HG03565 (cell line): ENCODE results near the gene SPINK6.

Source experiments
- ATAC-seq: cut with Tn5 transposase; IDR thresholded peaks from one replicate; pipeline ENCODE4 v1.9.1; 2021; ENCODE audit warnings: mild to moderate bottlenecking, moderate library complexity; ENCODE audit not compliant: unreplicated experiment

SPINK6 gene

DNA sequence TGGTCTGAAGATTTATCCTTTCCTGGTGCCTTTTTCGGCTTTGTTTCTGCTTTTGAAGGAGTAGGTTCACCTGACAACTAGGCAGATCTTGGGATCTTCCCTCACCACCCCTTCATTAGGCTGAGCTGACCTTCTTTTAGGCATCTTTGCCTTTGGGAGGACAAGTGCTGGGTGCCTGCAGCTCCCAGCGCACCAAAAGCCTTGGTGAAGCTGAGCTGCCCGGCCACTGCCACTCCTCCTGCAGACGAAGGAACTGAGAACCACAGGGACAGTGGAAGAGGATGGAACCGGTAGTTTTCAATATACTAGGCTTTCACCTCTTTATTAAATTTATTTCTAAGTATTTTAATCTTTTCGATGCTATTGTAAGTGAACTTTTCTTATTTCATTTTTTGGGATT lies 18.7 kb downstream of the SPINK6 start:
- ATAC-seq = no peak

DNA sequence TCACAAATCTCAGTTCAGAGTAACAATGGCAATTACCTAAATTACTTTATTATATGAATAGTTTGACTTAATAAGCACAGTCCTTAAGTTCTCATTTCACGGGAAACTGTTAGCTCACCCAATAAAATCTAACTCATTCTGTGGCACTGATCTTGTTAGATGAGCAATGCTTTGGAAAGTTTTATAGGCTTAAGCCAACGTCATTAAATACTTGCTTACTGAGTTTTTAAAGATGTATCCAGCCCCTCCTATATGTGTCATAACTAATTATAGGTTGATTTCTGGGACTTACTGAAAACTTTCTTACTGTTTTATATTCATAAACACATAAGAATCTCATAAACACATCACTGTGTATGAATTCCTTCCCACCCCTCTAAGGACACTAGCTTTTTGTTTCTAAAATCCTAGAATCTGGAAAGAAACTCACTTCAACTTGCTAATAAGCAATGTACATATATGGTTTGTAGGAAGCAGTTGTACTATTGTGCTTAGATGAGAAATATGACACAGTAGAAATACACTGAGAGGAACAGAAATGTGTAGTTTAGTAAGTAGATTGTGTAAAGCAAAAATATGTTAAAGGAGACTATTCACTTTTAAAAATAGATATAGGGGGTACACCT lies 21.4 kb downstream of the SPINK6 start:
- ATAC-seq = no peak

DNA sequence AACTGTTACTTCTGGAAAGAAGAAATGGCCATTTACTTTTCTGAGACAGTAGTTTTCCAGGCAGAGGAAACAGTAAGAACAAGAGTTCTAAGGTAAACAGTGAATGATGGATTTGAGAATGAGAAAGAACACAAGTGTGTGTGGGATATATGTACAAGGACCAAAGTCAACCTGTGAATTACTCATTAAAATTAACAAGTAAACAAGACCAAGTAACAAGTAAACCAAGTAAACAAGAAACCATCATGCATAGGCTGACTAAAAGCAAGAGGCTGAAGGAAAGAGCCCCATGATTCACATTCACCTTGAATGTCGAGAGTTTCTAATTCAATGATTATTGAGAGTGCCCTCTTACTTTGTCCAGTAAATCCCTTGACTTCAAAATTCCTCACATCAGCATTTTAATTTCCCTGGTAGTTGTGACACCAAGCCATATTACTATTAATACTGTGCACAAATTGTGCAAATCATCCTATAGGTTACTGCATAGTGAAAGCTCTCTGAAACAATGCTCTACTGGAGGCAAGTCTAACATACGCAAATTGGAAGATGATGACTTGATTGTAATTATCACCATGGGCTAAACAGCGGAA lies 25.6 kb downstream of the SPINK6 start:
- ATAC-seq = no peak

DNA sequence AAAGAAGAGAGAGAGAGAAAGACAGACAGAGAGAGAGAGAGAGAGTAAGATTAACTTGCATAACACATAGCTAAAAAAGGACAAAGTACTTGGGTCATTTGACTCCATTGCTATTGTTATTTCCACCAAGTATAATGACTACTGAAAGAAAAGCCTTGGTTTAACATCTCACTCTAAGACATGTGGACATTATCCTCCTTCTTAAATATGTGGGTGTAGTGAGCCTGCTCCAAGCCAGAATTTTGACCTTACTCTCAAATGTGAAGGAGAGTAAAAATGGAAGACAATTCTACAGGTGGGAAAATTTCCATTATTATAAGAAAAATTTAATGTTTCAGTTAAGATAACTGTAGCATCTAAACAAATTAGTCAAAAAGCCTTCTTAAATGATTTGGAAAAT lies 27.0 kb downstream of the SPINK6 start:
- no peak for ATAC-seq

DNA sequence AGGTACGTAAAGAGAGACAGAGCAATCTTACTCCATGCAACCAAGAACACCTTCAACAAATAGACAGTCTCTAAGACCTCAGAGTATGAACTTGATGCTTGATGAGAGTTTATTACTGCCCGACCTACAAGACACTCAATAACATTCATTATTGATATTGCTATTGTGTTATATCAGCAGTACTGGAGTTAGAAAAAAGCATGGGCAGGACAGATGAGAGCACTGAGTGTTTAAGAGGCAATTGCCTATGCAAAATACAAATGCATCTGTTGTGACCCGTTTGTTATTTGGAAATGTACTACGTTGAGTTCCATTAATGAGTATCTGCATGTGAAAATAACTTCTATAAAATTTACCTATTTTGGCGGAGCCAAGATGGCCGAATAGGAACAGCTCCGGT lies 27.4 kb downstream of the SPINK6 start:
- no peak for ATAC-seq

DNA sequence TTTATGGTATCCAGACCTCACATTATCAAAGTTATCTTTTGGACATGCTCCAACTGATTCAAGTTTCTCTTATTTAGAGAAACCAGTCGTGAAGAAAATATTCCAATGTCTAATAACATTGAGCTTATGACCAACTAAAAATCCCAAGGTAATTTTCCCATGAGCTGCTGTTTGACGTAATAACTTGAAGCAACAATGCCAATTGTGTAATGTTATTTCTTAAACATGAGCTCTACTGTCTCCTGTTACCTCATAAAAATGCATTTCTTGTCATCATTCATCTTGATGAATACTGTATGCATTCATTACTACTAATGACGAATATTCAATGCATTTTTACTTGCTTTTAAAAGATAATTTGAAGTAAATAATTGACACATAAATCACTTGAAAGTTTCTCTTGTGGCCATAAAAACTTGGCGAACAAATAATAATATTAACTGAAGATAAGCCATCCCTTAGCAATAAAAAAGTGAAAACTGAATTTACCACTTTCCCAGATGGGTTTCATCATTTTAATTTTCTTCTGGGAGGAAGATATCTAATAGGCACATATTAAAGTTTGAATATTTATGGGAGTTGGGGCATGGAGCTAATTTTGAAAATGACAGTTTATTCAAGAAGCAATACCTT lies 35.1 kb downstream of the SPINK6 start:
- ATAC-seq = no peak

DNA sequence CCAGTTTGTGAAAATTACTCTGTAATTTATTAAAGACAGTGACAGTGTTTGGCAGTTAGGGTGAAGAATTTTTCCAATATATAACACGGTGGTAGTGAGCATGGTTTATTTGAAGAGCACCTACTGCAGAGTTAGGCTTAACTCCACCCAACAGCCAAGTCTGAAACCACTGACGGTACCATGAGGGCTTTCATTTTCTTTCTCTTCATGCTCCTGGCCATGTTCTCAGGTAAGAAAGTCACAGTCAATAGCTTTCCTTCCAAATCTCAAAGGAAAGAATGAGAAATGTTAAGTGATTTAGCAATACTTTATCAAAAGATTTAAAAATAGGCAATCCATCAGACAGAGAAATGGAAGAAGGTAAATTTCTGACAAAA lies 35.6 kb downstream of the SPINK6 start, which contains the start of gene MARCOL:
TSS of gene MARCOL (plus strand) at position 108 of the 377 bp plus-strand sequence. CDS start at position 181, 73 bp downstream.
- ATAC-seq = no peak

DNA sequence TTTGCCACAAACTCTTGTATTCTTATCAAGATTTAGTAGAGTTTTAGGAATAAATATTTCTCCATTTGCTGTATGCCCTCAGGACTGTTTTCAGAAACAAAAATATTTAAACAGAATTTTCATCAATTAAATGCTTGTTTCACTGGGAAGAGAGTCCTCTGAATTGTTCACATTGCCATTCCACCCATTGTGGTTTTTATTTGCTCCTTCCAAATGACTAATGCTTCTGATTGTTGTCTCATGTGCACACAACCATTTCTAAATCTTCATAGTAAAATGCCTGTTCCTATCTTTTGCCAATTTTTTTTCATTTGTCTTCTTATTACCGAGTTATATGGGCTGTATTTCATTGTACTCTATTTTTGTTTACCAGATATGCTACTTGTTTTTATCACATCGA lies 46.1 kb downstream of the SPINK6 start:
- ATAC-seq = no peak

DNA sequence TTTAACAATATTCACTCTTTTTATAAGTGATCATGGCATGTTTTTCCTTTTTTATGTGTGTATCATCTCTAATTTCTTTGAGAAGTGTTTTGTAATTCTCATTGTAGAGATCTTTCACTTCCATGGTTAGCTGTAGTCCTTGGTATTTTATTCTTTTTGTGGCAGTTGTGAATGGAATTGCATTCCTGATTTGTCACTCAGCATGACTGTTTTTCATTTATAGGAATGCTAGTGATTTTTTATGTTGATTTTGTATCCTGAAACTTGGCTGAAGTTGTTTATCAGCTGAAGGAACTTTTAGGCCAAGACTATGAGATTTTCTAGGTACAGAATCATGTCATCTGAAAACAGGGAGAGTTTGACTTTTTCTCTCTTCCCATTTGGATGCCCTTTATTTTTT lies 52.6 kb downstream of the SPINK6 start:
- no peak for ATAC-seq

DNA sequence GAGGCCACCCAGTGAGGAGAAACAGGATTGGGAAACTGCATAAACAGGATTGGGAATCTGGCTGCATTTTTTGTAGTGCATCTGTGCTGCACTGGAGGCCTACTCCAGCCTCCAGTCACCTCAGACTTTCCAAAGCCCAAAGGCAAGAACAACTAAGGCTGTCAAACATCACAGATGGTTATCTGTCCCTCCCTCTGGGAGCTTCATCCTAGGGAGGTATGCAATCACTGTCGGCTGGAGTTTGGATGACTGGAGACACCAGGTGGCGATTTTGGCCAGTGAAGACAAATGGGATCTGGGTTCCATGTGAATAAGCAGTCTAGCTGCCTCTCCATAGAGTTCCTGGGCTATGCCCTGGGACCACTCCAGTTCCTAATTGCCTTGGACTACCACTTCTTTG lies 56.4 kb downstream of the SPINK6 start:
- ATAC-seq = no peak

DNA sequence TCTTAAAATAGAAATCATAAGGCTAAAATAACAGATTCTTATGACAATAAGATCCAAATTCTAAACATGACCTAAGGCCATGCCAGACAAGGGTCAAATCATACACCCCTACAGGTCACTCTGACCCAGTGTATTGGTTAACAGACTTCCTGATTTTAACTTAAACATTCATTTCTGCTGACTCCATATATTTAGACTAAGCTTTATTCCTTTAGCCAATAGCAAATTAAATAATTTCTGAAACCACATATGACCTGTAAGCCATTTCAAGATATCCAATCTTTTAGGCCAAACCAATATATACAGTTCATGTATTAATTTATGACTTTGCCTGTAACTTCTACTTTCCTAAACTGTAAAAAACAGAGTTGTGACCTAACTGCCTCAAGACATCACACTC lies 58.4 kb downstream of the SPINK6 start:
- ATAC-seq = no peak
